HFFc6 (cell line): Measurements from ENCODE around the gene PRKG1. TPM values are rescaled to one million over a fixed set of nuclear protein-coding genes. Genes with fewer than 3 reads are reported as not detected.

Experiments used
- DNase-seq: peaks from one replicate; pipeline ENCODE4 v3.0.0-alpha.2; 2018
- H3K27ac Mint-ChIP-seq: 2 replicates; pipeline ENCODE4 v1.8.0; 2020; ENCODE audit warnings: mild to moderate bottlenecking, mixed read lengths
- H3K27me3 Mint-ChIP-seq: 2 replicates; pipeline ENCODE4 v1.8.0; 2021; ENCODE audit warnings: mild to moderate bottlenecking, moderate library complexity, mixed read lengths; ENCODE audit not compliant: insufficient read depth
- H3K36me3 Mint-ChIP-seq: 2 replicates; pipeline ENCODE4 v1.8.0; 2021; ENCODE audit warnings: low read depth, mixed read lengths
- H3K4me1 Mint-ChIP-seq: 2 replicates; pipeline ENCODE4 v1.8.0; 2020; ENCODE audit warnings: low read depth, mixed read lengths
- H3K4me3 Mint-ChIP-seq: 2 replicates; pipeline ENCODE4 v1.8.0; 2020; ENCODE audit warnings: mild to moderate bottlenecking, moderate library complexity, mixed read lengths
- H3K9me3 Mint-ChIP-seq: 2 replicates; pipeline ENCODE4 v1.8.0; 2020; ENCODE audit warnings: mild to moderate bottlenecking, mixed read lengths
- CTCF ChIP-seq: fragments of 200-600 bp; sonication (generic); IDR thresholded peaks from 2 replicates; pipeline ENCODE4 v1.5.0; 2021; ENCODE audit warnings: antibody characterized with exemption, mild to moderate bottlenecking
- total RNA-seq, 6 experiments: library from RNA; stranded (reverse); fragmentation: NEBNext Ultra II Directional; extraction: Animal tissue kit (Norgen Biotek cat#: 25700); gene quantifications; 2 replicates in 1 of 6; 3 replicates in 5 of 6; pipeline ENCODE4 v1.2.3, GENCODE V29; 2021

The PRKG1 gene
- total RNA-seq, 6 experiments from 2014 or later: 9.3 to 10.1 (median 9.8) TPM

DNA sequence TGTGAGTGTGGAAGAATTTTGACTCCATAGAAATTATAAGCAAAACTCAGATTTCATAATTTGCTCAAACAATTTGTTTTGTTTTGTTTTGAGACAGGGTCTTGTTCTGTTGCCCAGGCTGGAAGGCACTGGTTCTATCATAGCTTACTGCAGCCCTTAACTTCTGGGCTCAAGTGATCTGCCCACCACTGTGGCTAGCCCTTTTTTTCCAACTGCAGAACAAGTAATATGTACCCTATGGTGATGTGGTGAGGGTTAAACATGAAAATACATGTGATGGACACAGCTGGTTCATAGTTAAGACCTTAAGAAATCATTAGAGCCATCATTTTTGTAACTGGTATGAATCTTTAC is 594.0 kb downstream of the PRKG1 start:
- Mint-ChIP-seq H3K4me1 (peaks cover 11% of the 10 kb centered on the region), H3K36me3 (peaks cover 5% of the 10 kb centered on the region; the same call in 1 of the 2 replicates), H3K27ac (no peak overlapping the region), H3K4me3 (no peak overlapping the region), H3K27me3 (no peaks in the 10 kb centered on the region; the same call in 1 of the 2 replicates), H3K9me3 (peaks cover 16% of the 10 kb centered on the region)
- TF ChIP-seq CTCF: no peak
- DNase-seq: no peak

DNA sequence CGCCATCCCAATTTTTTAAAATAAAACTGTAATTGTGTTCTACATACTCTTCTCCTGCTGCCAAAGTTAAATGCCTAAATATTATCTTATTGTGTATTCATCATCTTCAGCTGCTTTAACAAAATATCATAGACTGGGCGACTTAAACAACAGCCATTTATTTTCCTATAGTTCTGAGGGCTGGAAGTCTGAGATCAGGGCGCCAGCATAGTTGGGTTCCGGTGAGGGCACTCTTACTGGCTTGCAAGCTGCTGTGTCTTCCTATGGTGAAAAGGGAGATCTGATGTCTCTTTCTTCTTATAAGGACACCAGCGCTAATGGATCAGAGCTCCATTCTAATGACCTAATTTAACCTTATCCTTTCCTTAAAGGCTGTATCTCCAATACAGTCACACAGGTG is 594.8 kb downstream of the PRKG1 start:
- Mint-ChIP-seq H3K36me3 (peaks cover 5% of the 10 kb centered on the region; the same call in 1 of the 2 replicates), H3K4me1 (peaks cover 11% of the 10 kb centered on the region), H3K27me3 (no peaks in the 10 kb centered on the region; the same call in none of the 2 replicates), H3K9me3 (peaks cover 16% of the 10 kb centered on the region), H3K27ac (no peak overlapping the region), H3K4me3 (no peak overlapping the region)
- no peak for TF ChIP-seq CTCF
- DNase-seq: no peak

GRCh38 chr10:51672039-51672535 is 597.8 kb downstream of the PRKG1 start:
- no peak overlapping the region for H3K27ac Mint-ChIP-seq
- TF ChIP-seq CTCF: no peak
- peaks cover 5% of the 10 kb centered on the region; the same call in 1 of the 2 replicates for H3K36me3 Mint-ChIP-seq
- peaks cover 16% of the 10 kb centered on the region for H3K9me3 Mint-ChIP-seq
- DNase-seq: no peak
- H3K4me3 Mint-ChIP-seq: no peak overlapping the region
- H3K27me3 Mint-ChIP-seq: no peaks in the 10 kb centered on the region; the same call in 1 of the 2 replicates
- H3K4me1 Mint-ChIP-seq: peaks cover 17% of the 10 kb centered on the region

- H3K27ac Mint-ChIP-seq: no peak overlapping the region
- no peaks in the 10 kb centered on the region; the same call in 1 of the 2 replicates for H3K27me3 Mint-ChIP-seq
- H3K4me1 Mint-ChIP-seq: 0 out of 2 replicates have a peak, but pooled peaks cover 6% of the 10 kb centered on the region
- no peak for DNase-seq
- H3K9me3 Mint-ChIP-seq: peaks cover 16% of the 10 kb centered on the region
- H3K4me3 Mint-ChIP-seq: no peak overlapping the region
- peaks cover 5% of the 10 kb centered on the region; the same call in 1 of the 2 replicates for H3K36me3 Mint-ChIP-seq
- no peak for TF ChIP-seq CTCF
Measured at GRCh38 chr10:51675088-51675487, 600.8 kb downstream of the PRKG1 start.

GRCh38 chr10:51679841-51680240 is 605.6 kb downstream of the PRKG1 start:
- H3K36me3 Mint-ChIP-seq: no peaks in the 10 kb centered on the region

More at GRCh38 chr10:51679841-51680240, 605.6 kb downstream of the PRKG1 start:
- Mint-ChIP-seq H3K27ac (no peak overlapping the region), H3K27me3 (no peaks in the 10 kb centered on the region; the same call in 1 of the 2 replicates), H3K9me3 (no peaks in the 10 kb centered on the region), H3K4me3 (no peak overlapping the region), H3K4me1 (peaks cover 20% of the 10 kb centered on the region)
- no peak for TF ChIP-seq CTCF
- no peak for DNase-seq
